H9 (cell line): ENCODE data around the gene SSBP3. TPM values are rescaled to one million over a fixed set of nuclear protein-coding genes. Genes with fewer than 3 reads are reported as not detected.

Source experiments
- DNase-seq: peaks from one replicate; pipeline ENCODE4 v3.0.0-alpha.2; 2017
- H2AFZ ChIP-seq: one replicate; pipeline ENCODE4 v1.6.1; 2013; ENCODE audit warnings: mild to moderate bottlenecking, low read length, control low read depth, moderate library complexity
- H2AK5ac ChIP-seq: 2 replicates; pipeline ENCODE4 v1.6.1; 2013; ENCODE audit warnings: low read length, control low read depth, mixed read lengths; ENCODE audit not compliant: insufficient read length
- H2BK120ac ChIP-seq: one replicate; pipeline ENCODE4 v1.6.1; 2013; ENCODE audit warnings: low read depth, mild to moderate bottlenecking, low read length, control low read depth, inconsistent platforms; ENCODE audit not compliant: poor library complexity, severe bottlenecking
- H2BK12ac ChIP-seq: 2 replicates; pipeline ENCODE4 v1.6.1; 2013; ENCODE audit warnings: low read length, control low read depth, mixed read lengths, low read depth; ENCODE audit not compliant: insufficient read length
- H2BK15ac ChIP-seq: 2 replicates; pipeline ENCODE4 v1.6.1; 2013; ENCODE audit warnings: low read depth, low read length, control low read depth
- H2BK20ac ChIP-seq: one replicate; pipeline ENCODE4 v1.6.1; 2013; ENCODE audit warnings: low read depth, mild to moderate bottlenecking, low read length, control low read depth, inconsistent platforms; ENCODE audit not compliant: poor library complexity, severe bottlenecking
- H2BK5ac ChIP-seq: 2 replicates; pipeline ENCODE4 v1.6.1; 2013; ENCODE audit warnings: low read length, control low read depth, mixed read lengths; ENCODE audit not compliant: insufficient read length
- H3K14ac ChIP-seq: 2 replicates; pipeline ENCODE4 v1.6.1; 2013; ENCODE audit warnings: low read length, control low read depth; ENCODE audit not compliant: insufficient read depth
- H3K18ac ChIP-seq: 2 replicates; pipeline ENCODE4 v1.6.1; 2013; ENCODE audit warnings: low read depth, mild to moderate bottlenecking, mixed read lengths, low read length, control low read depth; ENCODE audit not compliant: insufficient read length
- H3K23ac ChIP-seq: 2 replicates; pipeline ENCODE4 v1.6.1; 2013; ENCODE audit warnings: low read length, control low read depth, mixed read lengths, low read depth; ENCODE audit not compliant: insufficient read length
- H3K23me2 ChIP-seq: 2 replicates; pipeline ENCODE4 v1.6.1; 2013; ENCODE audit warnings: low read depth, mild to moderate bottlenecking, mixed read lengths, low read length, control low read depth; ENCODE audit not compliant: insufficient read length, poor library complexity, severe bottlenecking
- H3K27ac ChIP-seq: 2 replicates; pipeline ENCODE4 v1.5.1; 2013; ENCODE audit warnings: low read length, control low read depth, mixed read lengths, low read depth; ENCODE audit not compliant: insufficient read length
- H3K27me3 ChIP-seq: 2 replicates; pipeline ENCODE4 v1.6.1; 2013; ENCODE audit warnings: low read length, control low read depth, inconsistent platforms; ENCODE audit not compliant: insufficient read depth
- H3K4ac ChIP-seq: 2 replicates; pipeline ENCODE4 v1.6.1; 2013; ENCODE audit warnings: low read depth, mild to moderate bottlenecking, control low read depth, inconsistent platforms, low read length, moderate library complexity
- H3K4me1 ChIP-seq: 2 replicates; pipeline ENCODE4 v1.6.1; 2013; ENCODE audit warnings: low read length, control low read depth, inconsistent platforms; ENCODE audit not compliant: insufficient read depth
- H3K4me2 ChIP-seq: 2 replicates; pipeline ENCODE4 v1.6.1; 2013; ENCODE audit warnings: low read length, control low read depth, mixed read lengths; ENCODE audit not compliant: insufficient read length, insufficient read depth
- H3K56ac ChIP-seq: 2 replicates; pipeline ENCODE4 v1.6.1; 2013; ENCODE audit warnings: low read depth, mild to moderate bottlenecking, mixed read lengths, low read length, control low read depth; ENCODE audit not compliant: insufficient read length
- H3K79me1 ChIP-seq: 2 replicates; pipeline ENCODE4 v1.6.1; 2013; ENCODE audit warnings: low read depth, mild to moderate bottlenecking, moderate library complexity, low read length, control low read depth, inconsistent platforms; ENCODE audit not compliant: insufficient read depth, poor library complexity, severe bottlenecking
- H3K79me2 ChIP-seq: 2 replicates; pipeline ENCODE4 v1.6.1; 2013; ENCODE audit warnings: low read length, control low read depth, inconsistent platforms; ENCODE audit not compliant: insufficient read depth
- H3K9ac ChIP-seq: 2 replicates; pipeline ENCODE4 v1.6.1; 2013; ENCODE audit warnings: low read length, control low read depth, mixed read lengths; ENCODE audit not compliant: insufficient read length; ENCODE audit errors: extremely low read depth
- H3K9me3 ChIP-seq: one replicate; pipeline ENCODE4 v1.6.1; 2013; ENCODE audit warnings: low read depth, low read length, inconsistent platforms; ENCODE audit not compliant: control insufficient read depth
- H3T11ph ChIP-seq: one replicate; pipeline ENCODE4 v1.6.1; 2013; ENCODE audit warnings: mild to moderate bottlenecking, low read length, control low read depth, inconsistent platforms
- H4K20me1 ChIP-seq: one replicate; pipeline ENCODE4 v1.6.1; 2013; ENCODE audit not compliant: control insufficient read depth, insufficient read length, insufficient read depth
- H4K5ac ChIP-seq: 2 replicates; pipeline ENCODE4 v1.6.1; 2013; ENCODE audit warnings: low read depth, mild to moderate bottlenecking, mixed read lengths, low read length, control low read depth; ENCODE audit not compliant: insufficient read length
- H4K8ac ChIP-seq: replicated peaks from 2 replicates; pipeline ENCODE4 v1.6.1; 2013; ENCODE audit warnings: low read length, control low read depth, mixed read lengths, low read depth; ENCODE audit not compliant: insufficient read length
- H4K91ac ChIP-seq: 2 replicates; pipeline ENCODE4 v1.6.1; 2013; ENCODE audit warnings: low read depth, mild to moderate bottlenecking, moderate library complexity, mixed read lengths, low read length, control low read depth; ENCODE audit not compliant: insufficient read length
- H3K27ac Mint-ChIP-seq, 3 experiments: 2 replicates in 2 of 3; 3 replicates in 1 of 3; pipeline ENCODE4 v1.8.0; 2020 to 2021; ENCODE audit warnings: mixed read lengths in 3 of 3, mild to moderate bottlenecking in 1 of 3, moderate library complexity in 1 of 3
- H3K27me3 Mint-ChIP-seq: 2 replicates; pipeline ENCODE4 v1.8.0; 2021; ENCODE audit warnings: low read depth, mild to moderate bottlenecking, moderate library complexity, mixed read lengths
- H3K36me3 Mint-ChIP-seq, 3 experiments: 2 replicates in 2 of 3; 3 replicates in 1 of 3; pipeline ENCODE4 v1.8.0; 2020 to 2021; ENCODE audit warnings: low read depth in 3 of 3, mixed read lengths in 3 of 3; ENCODE audit not compliant: insufficient read depth in 1 of 3
- H3K4me1 Mint-ChIP-seq, 2 experiments: 2 replicates each; pipeline ENCODE4 v1.8.0; 2020; ENCODE audit warnings: mixed read lengths in 2 of 2
- H3K4me3 Mint-ChIP-seq, 2 experiments: 2 replicates in 1 of 2; 3 replicates in 1 of 2; pipeline ENCODE4 v1.8.0; 2020 to 2021; ENCODE audit warnings: mild to moderate bottlenecking in 2 of 2, mixed read lengths in 2 of 2, moderate library complexity in 1 of 2
- H3K9me3 Mint-ChIP-seq, 2 experiments: 2 replicates in 1 of 2; 3 replicates in 1 of 2; pipeline ENCODE4 v1.8.0; 2020; ENCODE audit warnings: mild to moderate bottlenecking in 2 of 2, mixed read lengths in 2 of 2, moderate library complexity in 1 of 2
- CTCF ChIP-seq: fragments of 200-600 bp; sonication (generic); conservative IDR thresholded peaks from 3 replicates; pipeline ENCODE4 v1.8.0; 2021; ENCODE audit warnings: antibody characterized with exemption, mild to moderate bottlenecking
- WGBS: extraction: QIAGEN DNeasy Blood & Tissue Kit; methylation state at CpG from one replicate; pipeline ENCODE4 v1.1.7; 2013; ENCODE audit warnings: missing lambda C conversion rate, low lambda C conversion rate, mixed read lengths; ENCODE audit not compliant: insufficient read length; ENCODE audit errors: extremely low coverage; 5-methylcytosine and 5-hydroxymethylcytosine counted together
- total RNA-seq: library from RNA; stranded (reverse); gene quantifications from 2 replicates; pipeline ENCODE4 v1.2.1, GENCODE V29; 2021

SSBP3 gene
- total RNA-seq, 1 experiment from 2014 or later, result 126 TPM

GRCh38 chr1:54291276-54292001 lies 114.8 kb downstream of the SSBP3 start:
- H3K27me3 ChIP-seq, result no peaks in the 10 kb centered on the region
- H3K4ac ChIP-seq, result no peak overlapping the region
- Mint-ChIP-seq H3K27me3 (no peaks in the 10 kb centered on the region), H3K4me3 (no peak overlapping the region), H3K36me3 (no peaks in the 10 kb centered on the region), H3K4me1 (peaks cover 79 to 90% of the 10 kb centered on the region in 2 experiments), H3K27ac (no peak overlapping the region), H3K9me3 (no peaks in the 10 kb centered on the region)
- no peak overlapping the region for H2BK20ac ChIP-seq
- WGBS, result no CpG with 5 or more reads among the region's 20 CpGs
- no peak overlapping the region for H4K8ac ChIP-seq
- H3K23ac ChIP-seq, result no peak overlapping the region
- no peak overlapping the region for H3K9ac ChIP-seq
- peaks cover 2% of the 10 kb centered on the region for H4K20me1 ChIP-seq
- no peak overlapping the region for H4K91ac ChIP-seq
- H3K4me1 ChIP-seq, result peaks cover 19% of the 10 kb centered on the region
- H2BK15ac ChIP-seq, result no peak overlapping the region
- TF ChIP-seq CTCF, result no peak
- H3K79me2 ChIP-seq, result peaks cover 17% of the 10 kb centered on the region
- H4K5ac ChIP-seq, result no peak overlapping the region
- no peak overlapping the region for H3K27ac ChIP-seq
- H2AK5ac ChIP-seq, result no peak overlapping the region
- no peak overlapping the region for H3K14ac ChIP-seq
- no peak overlapping the region for H3K4me2 ChIP-seq
- H3K56ac ChIP-seq, result no peak overlapping the region
- no peak overlapping the region for H3T11ph ChIP-seq
- H3K9me3 ChIP-seq, result no peaks in the 10 kb centered on the region
- H2BK5ac ChIP-seq, result no peak overlapping the region
- no peak overlapping the region for H3K18ac ChIP-seq
- no peak overlapping the region for H2BK120ac ChIP-seq
- DNase-seq, result no peak
- peaks cover 8% of the 10 kb centered on the region for H3K79me1 ChIP-seq
- no peaks in the 10 kb centered on the region for H3K23me2 ChIP-seq
- H2BK12ac ChIP-seq, result no peak overlapping the region
- no peak overlapping the region for H2AFZ ChIP-seq
